Suppressor macrophage treated with lipopolysaccharide for 4 hours (primary cell): ENCODE data around the gene MANEAL.

Experiments used
- DNase-seq: peaks from one replicate; pipeline ENCODE4 v3.0.0-alpha.2; 2020

MANEAL gene

GRCh38 chr1:37792943-37793686, 532 bp upstream of the MANEAL start:
- no peak for DNase-seq

DNA sequence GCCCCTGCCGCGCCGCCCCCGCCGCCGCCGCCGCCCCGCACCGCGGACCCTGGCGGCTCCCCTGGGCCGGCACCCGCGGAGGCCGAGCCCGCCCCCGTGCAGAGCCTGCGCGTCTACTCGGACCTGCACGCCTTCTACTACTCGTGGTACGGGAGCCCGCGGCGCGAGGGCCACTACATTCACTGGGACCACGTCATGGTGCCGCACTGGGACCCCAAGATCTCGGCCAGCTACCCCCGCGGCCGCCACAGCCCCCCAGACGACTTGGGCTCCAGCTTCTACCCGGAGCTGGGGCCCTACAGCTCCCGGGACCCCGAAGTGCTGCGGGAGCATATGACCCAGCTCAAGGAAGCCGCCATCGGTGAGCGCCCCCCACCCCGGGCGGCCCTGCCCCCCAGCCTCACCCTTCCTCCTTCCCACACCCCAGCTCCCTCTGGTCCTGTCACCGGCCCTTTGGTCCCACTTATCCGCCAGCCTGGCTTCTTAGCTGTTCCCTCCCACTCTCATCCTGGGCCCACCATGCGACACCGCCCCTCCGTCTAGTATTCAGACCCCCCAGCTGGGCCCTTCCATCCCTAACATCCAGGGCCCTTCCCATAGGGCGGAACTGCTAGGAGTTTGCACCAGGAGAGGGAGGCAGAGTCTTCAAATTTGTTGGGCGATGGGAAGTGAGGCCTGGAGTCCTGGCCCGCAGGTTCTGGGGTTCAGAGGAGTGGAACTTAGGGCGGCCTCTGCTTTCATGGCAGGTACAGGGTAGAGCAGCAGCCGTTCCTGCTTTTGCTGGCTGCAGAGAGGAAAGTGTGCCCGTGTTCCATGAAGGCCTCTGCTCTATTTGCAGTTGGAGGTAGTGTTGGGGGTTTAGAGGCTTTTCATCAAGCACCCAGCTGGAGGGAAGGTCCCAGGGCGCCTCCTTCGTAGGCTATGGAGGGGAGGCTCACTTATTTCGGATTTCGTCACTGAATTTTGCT, 1.0 kb downstream of the MANEAL start:
- DNase-seq, result no peak

DNA sequence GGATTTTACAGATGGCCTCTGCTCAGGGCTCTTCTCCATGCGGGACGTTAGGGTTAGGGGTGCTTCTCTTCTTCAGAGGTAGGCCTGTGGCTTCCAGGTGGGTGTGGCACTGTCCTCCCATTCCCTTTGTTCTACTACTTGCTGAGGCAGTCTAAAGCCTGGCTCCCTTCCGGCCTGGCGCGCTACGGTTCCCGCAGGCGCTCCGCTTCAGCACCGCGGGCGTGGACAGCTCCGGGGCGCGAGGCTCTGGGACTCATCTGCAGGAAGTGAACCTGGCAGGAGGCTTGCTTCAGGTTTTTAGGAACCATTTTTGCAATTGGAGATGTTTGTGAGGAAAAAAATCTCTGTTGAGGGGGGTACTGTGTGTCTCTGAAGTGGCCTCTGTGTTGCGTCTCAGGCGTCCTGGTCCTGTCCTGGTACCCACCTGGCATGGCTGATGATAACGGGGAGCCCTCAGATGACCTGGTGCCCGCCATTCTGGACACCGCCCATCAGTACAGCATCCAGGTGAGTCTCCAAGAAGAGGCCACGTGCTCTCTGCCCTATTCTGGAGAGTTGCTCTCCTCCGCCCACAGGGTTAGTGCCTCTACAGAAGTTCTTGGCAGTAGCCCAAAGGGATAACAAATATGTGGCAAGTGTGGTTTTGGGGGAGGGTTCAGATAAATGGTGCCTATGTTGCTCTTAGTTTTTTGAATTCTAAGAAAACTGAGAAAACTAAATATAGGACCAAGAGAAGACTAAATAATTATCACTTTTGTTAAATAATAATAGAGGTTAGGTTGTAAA, 1.9 kb downstream of the MANEAL start:
- DNase-seq, result peak; percentile 39

GRCh38 chr1:37797750-37798345, 4.2 kb downstream of the MANEAL start:
- no peak for DNase-seq

- DNase-seq, result no peak
Measured at GRCh38 chr1:37802439-37802838, 8.8 kb downstream of the MANEAL start.

DNA sequence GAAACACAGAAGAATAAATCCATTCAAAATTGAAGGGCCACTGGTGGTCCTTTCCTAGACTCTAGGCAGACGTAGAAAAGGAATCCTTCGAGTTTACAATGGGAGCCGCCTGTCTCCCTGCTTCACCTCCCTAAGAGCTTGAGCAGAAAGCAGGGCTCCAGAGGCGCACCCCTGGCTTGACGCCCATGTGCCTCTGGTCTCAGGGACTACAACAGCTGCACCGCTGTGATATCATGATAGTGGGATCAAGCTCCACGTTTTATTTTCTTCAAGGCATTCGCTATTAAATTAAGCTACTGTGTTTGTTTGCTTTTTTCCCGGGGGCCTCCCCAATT, 13.5 kb downstream of the MANEAL start:
- no peak for DNase-seq

GRCh38 chr1:37807555-37808368, 14.1 kb downstream of the MANEAL start, which contains the start of the genes C1orf122 and YRDC:
C1orf122 (plus strand) TSS chr1:37807790; CDS start chr1:37808405, 615 bp downstream.
YRDC (minus strand) TSS chr1:37808208; CDS start chr1:37808180, 28 bp downstream.
- peak; percentile 97 for DNase-seq

DNA sequence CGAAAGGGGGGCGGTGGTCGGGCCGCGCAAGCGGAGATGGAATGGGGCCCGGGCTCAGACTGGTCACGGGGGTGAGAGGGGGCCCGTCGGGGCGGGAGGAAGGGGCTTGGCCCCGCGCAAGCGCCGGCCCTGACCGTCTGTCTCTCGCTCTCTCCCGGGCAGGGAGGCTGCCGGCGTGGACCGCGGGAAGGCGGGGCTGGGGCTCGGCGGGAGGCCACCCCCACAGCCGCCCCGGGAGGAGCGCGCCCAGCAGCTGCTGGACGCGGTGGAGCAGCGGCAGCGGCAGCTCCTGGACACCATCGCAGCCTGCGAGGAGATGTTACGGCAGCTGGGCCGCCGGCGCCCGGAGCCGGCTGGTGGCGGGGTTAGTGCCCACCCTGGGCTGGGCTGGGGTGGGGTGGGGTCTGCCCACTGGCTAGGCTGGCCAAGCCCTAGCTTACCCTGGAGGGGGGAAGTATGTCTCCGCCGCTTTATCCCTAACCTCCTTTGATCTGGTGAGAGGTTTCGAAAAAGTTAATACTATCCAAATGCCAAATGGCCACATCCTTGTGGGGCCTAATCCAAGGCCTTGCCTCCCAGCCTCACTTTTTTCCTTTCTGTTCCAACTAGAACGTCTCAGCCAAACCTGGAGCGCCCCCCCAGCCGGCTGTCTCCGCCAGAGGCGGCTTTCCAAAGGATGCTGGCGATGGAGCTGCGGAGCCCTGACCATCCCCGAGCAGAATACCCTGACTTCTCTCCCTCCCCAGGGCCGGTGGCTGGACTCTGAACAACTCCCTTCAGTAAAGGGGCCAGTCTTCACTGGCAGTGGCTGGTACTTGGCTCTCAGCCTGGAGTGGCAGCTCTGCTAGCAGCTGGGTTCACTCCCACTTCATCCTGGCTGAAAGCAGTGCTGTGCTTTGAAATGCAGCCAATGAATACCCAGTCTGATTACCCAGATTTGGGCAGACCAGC, 15.0 kb downstream of the MANEAL start:
- DNase-seq, result peak; percentile 78

GRCh38 chr1:37809942-37810341, 16.3 kb downstream of the MANEAL start:
- peak; percentile 40 for DNase-seq

- peak; percentile 84 for DNase-seq
Measured at GRCh38 chr1:37811027-37811655, 17.5 kb downstream of the MANEAL start.

- DNase-seq, result peak; percentile 16
Measured at GRCh38 chr1:37813529-37814145, 20.0 kb downstream of the MANEAL start.

DNA sequence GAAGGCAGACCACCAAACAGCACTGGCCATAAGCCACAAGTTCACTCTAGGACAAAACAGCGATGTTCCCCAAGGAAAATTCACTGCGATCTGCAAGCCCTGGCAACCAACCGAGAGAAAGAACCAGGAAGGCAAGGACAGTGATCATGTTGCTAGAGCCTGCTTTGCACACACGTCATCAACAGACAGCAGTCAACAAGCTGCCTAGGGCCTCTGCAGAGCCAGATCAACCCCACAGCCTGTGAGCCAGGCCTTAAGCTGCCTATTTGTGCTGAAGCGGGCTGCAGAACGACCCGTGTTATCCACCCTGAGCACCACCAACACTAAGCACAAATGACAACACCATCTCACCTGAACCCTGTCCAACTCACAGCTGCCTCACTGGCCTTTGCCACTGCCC, 20.6 kb downstream of the MANEAL start:
- no peak for DNase-seq

- no peak for DNase-seq
Measured at GRCh38 chr1:37817481-37817880, 23.8 kb downstream of the MANEAL start.

- DNase-seq, result peak; percentile 55
Measured at GRCh38 chr1:37821481-37821880, 27.8 kb downstream of the MANEAL start.

- peak; percentile 79 for DNase-seq
Measured at GRCh38 chr1:37822906-37823815, 29.5 kb downstream of the MANEAL start.

DNA sequence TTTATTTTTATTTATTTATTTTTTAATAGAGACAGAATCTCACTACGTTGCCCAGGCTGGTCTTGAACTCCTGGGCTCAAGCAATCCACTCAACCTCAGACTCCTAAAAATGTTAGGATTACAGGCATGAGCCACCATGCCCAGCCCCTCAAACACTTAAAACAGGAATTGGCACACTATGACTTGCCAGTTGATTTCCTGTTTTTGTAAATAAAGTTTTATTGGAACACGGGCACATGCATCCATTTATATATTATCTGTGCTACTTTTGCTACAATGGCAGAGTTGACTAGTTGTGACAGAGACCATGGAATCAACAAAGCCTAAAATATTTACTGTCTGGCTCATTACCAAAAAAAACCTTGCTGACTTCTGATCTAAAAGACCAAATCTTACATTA, 30.4 kb downstream of the MANEAL start:
- DNase-seq, result peak; percentile 25

DNA sequence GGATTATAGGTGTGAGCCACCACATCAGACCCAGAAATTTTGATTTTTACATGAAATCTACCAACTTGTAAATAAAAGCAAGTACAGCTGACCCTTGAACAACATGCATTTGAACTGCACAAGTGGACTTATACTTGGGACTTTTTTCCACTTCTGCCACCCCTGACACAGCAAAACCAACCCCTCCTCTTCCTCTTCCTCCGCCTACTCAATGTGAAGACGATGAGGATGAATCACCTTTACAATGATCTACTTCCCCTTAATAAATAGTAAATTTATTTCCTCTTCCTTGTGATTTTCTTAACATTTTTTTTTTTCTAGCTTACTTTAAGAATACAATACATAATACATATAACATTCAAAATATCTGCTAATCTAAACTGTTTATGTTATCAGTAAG, 31.9 kb downstream of the MANEAL start:
- peak; percentile 79 for DNase-seq

DNA sequence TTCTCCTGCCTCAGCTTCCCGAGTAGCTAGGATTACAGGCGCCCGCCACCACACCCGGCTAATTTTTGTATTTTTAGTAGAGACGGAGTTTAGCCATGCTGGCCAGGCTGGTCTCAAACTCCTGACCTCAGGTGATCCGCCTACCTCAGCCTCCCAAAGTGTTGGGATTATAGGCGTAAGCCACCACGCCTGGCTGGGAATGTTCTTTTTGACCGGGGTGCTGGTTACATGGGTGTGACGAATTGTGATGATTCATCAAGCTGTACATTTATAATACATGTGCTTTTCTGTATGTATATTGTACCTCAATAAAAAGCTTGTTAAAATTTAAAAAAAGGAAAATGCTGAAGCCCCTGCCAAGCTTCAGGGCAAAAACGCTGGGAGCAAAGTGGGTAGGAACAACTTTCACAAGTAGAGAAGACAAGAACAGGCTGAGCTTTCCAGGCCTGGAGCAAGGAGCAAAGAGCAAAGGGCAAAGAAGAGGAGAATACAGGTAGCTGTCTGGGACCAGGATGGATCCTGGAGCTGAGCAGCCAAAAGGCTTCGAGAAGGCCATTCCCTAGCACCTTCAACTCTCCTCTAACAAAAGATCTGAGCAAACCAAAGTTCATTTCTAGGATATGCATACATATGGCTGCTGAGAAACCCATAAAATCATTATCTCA, 34.9 kb downstream of the MANEAL start:
- no peak for DNase-seq
